ENCODE measurements around the gene GAS6.

GAS6 gene

GRCh38 chr13:113887700-113888201 is 23.9 kb upstream of the GAS6 start:
- no peak for DNase-seq (ENCODE audit: low read depth in 3 of 3)

GRCh38 chr13:113886561-113887112 is 22.8 kb upstream of the GAS6 start:
- no peak for DNase-seq (ENCODE audit: low read depth in 3 of 3)

DNA sequence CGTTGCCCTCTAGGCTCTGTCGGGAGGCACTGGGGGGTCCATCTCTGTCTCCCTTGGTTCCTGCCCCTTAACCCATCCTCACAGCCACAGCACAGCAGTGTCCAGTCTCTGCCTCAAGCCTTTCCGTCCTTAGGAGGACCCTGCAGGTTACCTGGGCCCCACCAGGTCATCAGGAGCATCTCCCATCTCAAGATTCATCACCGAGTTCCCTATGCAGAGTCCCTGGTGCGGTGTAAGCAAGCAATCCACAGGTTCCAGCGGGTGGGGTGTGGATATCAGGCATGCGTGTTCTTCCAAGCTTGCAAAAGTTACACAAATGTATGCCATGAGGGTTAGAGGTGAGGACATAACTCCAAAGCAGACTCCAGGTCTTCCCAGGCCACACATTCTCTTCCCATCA is 20.9 kb upstream of the GAS6 start:
- no peak for DNase-seq (ENCODE audit: low read depth in 3 of 3)

- DNase-seq (ENCODE audit: low read depth in 3 of 3), result no peak
Observed at GRCh38 chr13:113883921-113884804, 20.3 kb upstream of the GAS6 start.

GRCh38 chr13:113883314-113883811 is 19.5 kb upstream of the GAS6 start:
- DNase-seq (ENCODE audit: low read depth in 3 of 3), result no peak

GRCh38 chr13:113882716-113883115 is 18.8 kb upstream of the GAS6 start:
- no peak for DNase-seq (ENCODE audit: low read depth in 3 of 3)

DNA sequence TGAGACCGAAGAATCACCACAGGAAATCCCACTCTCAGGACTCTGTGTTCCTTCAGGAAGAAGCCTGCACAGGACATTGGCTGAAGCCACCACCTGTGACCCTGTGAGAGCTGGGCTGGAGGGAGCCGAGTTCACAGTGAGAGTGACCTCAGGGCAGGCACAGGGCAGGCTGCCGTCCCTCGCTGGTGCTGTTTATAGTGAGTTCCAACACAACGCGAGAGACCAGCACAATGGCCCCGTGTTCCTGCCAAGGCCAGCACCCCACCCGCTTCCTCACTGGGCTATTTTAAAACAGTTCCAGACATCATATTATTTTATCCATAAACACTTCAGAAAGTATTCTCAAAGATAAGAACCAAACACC is 18.4 kb upstream of the GAS6 start:
- no peak for DNase-seq (ENCODE audit: low read depth in 3 of 3)

DNA sequence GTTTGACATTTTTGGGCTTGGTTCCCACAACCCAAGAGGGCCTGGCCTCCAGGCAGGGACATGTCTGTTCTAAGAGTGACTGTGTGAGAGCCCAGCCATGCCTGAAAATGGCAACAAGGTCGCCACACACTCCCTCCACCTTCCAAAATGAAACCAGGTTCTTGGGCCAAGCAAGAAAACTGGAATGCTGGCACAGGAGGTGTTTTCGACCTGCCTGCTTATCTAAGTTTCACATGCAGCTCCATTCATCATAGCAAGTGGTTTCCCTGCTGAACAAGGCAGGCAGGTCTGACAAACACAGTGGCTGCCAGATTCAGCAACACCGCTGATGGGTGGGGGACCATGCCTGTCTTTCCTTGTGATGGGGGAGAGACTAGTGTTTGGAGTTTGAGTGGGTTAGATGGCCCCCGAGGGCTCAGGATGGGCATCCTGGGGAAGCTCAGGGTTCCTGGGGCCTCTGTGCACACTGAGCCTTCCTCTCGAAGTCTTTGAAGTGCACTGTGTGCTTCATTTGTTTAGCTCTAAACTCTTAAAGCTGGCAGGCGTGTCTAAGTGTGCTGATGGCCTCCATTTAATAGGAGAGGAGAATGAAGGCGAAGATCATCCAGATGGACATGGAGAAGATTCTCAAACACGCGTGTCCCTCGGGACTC is 17.9 kb upstream of the GAS6 start:
- no peak for DNase-seq (ENCODE audit: low read depth in 3 of 3)

- DNase-seq (ENCODE audit: low read depth in 3 of 3), result no peak
Observed at GRCh38 chr13:113880651-113881611, 17.1 kb upstream of the GAS6 start.

DNA sequence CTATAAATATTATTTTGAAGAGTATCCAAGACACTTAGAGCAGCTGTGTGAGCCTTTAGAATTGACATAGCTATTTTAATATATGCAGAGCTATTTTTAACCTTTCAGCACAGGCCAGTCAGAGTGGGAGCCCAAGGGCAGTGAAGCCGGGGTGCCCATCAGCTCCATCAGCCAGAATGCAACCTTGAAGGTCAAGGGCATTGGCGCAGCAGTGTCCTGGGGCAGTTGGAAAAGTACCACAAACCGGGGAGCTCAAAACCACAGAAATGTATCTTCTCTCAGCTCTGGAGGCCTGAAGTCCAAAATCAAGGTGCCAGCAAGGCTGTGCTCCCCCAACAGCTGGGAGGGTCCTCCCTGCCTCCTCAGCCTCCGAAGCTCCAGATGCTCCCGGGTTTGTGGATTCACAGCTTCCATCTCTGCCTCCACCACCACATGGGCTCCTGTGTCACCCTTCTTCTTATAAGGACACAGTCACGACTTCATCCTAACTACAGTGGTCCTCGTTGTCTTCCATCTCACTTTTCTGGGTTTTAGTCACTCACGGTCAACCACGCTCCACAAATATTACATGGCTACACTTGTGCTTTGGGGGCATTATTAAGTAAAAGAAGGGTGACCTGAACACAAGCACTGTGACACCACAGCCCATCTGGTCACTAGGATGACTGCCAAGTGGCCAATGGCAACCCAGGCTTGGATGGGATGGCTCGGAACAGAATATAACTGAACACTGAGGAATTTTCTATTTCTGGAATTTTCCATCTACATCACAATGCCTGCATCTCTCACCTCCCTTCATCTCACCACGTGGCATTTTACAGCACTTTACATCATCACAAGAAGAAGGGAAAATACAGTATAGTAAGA is 15.9 kb upstream of the GAS6 start:
- no peak for DNase-seq (ENCODE audit: low read depth in 3 of 3)

DNA sequence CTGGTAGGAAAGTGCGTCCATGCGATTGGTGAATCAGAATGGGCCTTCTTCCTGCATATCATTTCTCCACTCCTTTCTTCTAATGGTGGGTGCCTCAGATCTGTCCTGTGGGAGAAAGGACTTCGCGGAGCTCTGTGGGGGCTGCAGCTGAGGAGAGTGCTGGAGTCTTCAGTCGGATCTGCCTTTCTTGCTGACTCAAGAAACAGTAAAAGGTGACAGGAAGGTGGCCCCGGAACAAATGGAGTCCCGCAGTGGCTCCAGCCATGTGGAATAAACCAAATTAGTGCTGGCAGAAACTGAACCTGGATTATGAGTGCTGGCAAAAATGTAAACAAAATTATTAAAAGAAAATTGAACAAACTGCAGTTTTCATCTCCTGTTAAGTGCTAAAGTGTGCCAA is 15.1 kb upstream of the GAS6 start:
- DNase-seq (ENCODE audit: low read depth in 3 of 3), result no peak

- DNase-seq (ENCODE audit: low read depth in 3 of 3), result no peak
Observed at GRCh38 chr13:113877149-113877990, 13.5 kb upstream of the GAS6 start.

GRCh38 chr13:113876346-113877148 is 12.7 kb upstream of the GAS6 start:
- no peak for DNase-seq (ENCODE audit: low read depth in 3 of 3)

DNA sequence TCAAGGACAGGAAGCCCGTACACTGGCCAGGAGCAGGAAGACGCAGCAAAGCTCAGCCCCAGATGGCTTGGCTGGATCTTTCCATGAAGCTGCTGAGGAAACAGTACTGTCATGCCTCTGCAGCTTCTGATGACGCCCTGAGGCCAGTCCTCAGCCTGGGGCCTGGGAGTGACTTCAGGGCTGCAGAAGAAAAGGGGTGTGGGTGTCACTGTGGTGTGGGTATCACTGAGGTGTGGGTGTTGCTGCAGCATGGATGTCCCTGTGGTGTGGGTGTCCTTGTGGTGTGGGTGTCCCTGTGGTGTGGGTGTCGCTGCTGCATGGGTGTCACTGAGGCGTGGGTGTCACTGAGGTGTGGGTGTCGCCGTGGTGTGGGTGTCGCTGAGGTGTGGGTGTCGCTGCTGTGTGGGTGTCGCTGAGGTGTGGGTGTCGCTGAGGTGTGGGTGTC is 12.0 kb upstream of the GAS6 start:
- no peak for DNase-seq (ENCODE audit: low read depth in 3 of 3)

DNA sequence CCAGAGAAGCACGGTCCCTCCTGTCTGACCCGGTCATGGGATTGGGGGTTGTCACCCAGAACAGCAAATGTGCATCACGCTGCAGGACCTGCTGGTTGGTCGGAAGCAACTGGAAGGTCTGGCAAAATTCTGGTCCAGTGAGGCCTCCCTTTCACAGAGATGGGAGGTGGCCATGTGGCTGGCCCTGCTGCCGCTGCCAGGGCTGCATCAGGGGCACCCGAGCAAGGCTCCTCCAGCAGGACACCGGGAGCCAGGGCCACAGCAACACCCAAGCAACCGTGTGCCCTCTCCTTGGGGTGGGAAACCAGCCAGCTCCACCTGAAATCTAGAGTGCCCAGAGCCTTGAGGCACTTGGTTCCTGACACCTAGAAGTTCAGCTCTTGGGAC is 11.5 kb upstream of the GAS6 start:
- DNase-seq (ENCODE audit: low read depth in 3 of 3), result no peak

DNA sequence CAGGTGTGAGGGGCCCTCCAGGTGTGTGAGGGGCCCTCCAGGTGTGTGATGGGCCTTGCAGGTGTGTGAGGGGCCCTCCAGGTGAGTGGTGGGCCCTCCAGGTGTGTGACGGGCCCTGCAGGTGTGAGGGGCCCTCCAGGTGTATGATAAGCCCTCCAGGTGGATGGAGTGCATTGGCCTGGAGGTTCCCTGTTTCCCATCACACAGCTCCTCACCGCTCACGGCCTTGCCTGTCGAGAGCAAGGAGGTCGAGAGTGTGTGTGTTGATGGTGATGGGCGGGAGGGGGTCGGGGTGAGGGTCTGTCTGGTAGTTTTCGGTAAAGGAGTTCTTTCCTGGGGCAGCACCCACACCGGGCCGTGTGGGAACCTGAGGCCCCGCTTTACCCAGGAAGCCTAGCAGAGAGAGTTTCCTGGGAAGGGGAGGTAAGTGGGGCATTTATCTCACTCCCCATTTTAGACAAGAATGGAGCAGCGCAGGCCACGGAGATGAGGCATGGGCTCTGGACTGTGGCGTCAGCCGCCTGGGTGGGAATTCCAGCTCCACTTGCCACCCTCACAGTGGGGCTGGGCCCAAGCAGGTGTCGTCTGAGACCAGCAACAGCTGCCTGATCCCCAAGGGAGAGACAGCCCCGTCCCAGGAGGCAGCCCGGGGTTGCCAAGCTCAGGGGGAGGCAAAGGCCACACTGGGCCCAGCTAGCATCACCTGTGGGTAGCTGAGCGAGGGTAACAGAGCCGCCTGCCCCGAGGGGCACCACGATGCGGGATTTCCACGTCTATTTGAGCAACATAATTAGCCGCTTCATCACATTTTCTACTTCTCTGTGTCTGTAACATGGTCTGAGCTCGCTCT is 10.9 kb upstream of the GAS6 start:
- DNase-seq (ENCODE audit: low read depth in 3 of 3), result no peak

DNA sequence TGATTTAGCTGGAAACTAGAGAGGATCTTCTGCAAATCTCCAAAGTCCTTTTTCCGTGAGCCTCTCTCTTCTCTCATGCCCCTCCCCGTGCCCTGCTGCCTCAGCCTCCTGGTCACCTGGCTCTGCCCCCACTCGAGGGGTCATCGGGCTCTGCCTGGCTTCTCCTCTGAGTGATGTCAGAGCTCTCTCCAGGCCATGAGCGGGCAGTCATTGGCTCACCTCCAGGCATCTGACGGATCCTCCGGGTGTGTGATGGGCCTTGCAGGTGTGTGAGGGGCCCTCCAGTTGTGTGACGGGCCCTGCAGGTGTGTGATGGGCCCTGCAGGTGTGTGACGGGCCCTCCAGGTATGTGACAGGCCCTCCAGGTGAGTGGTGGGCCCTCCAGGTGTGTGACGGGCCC is 10.3 kb upstream of the GAS6 start:
- no peak for DNase-seq (ENCODE audit: low read depth in 3 of 3)

GRCh38 chr13:113869263-113869662 is 5.4 kb upstream of the GAS6 start:
- DNase-seq (ENCODE audit: low read depth in 3 of 3), result no peak

Data from stimulated activated CD4-positive, alpha-beta T cell treated with anti-CD3 and anti-CD28 coated beads, TNF-alpha, amount 100 ng/mL, for 24 hours (primary cell).